Esophagus muscularis mucosa (tissue), 4 donors: Measurements from ENCODE around the gene DOCK7.

Experiments
- CTCF ChIP-seq, 3 experiments: fragments of 200-600 bp in 2 of 3; fragments of 450-650 bp in 1 of 3; sonication (generic) in 2 of 3; IDR thresholded peaks; one replicate each; pipeline ENCODE4 v1.5.1; 2017 to 2019; ENCODE audit warnings: antibody characterized with exemption in 3 of 3, mild to moderate bottlenecking in 2 of 3, moderate library complexity in 1 of 3
- EP300 ChIP-seq: sonication (generic); formaldehyde crosslinking; IDR thresholded peaks from one replicate; pipeline ENCODE4 v1.6.1; 2017; ENCODE audit warnings: antibody characterized with exemption
- POLR2A ChIP-seq: fragments of 450-650 bp; IDR thresholded peaks from one replicate; pipeline ENCODE4 v1.6.1; 2017; ENCODE audit warnings: antibody characterized with exemption, moderate library complexity, mild to moderate bottlenecking, low read depth
- POLR2AphosphoS5 ChIP-seq, 2 donors: sonication (generic); formaldehyde crosslinking; IDR thresholded peaks; one replicate each; pipeline ENCODE4 v1.6.1; 2017; ENCODE audit warnings: antibody characterized with exemption in 2 of 2

- no peak for TF ChIP-seq CTCF (IDR thresholded peaks at IDR 0.05)
- TF ChIP-seq POLR2A, result no peak
- no peak for TF ChIP-seq EP300
- TF ChIP-seq POLR2AphosphoS5 (IDR thresholded peaks at IDR 0.05), result no peak
Observed at GRCh38 chr1:62438163-62438562, 250.0 kb downstream of the DOCK7 start.
